ENCODE data around the gene TEKT5. TPM values are rescaled to one million over a fixed set of nuclear protein-coding genes. Genes with fewer than 3 reads are reported as not detected.
A peak's percentile ranks its signal among the peaks of the same experiment; 100 is the strongest.

Gene TEKT5
- total and polyA plus RNA-seq, 9 of the 15 experiments (the other 6 are each of a cell fraction or from before 2014, with no cell fraction given), result 0.10 to 0.19 TPM; not detected in 7

DNA sequence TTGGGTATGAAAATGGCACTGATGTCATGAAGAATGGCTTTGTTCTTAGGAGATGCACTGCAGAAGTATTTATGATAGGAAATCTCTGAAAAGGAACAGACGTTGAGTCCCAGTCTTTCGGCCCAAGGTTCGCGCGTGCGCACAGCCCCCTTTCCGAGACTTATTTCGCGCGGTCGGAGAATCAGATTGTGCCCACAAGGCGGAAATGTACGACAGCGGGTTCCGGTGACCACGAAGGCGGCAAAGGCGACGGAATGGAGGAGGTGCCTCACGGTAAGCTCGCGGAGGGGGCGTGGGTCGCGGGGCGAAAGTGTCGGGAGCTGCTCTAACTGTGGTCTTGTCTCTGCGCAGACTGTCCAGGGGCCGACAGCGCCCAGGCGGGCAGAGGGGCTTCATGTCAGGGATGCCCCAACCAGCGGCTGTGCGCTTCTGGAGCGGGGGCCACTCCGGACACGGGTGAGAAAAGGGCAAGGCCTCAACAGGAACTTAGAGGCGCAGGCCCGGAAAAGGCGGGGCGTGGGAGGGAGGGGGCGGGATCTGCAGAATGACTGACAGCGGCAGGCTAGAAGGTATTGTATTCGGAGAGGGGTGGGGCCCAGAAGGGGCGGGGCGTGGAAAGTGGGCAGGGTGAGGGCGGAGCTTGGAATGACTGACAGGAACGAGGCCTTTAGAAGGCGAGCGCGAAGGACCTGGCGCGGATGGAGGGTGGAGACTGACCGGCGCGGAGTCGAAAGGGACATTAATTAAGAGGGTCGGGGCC is 49.1 kb upstream of the TEKT5 start, which contains the start of gene NUBP1 (continued):
- TF ChIP-seq ZNF639 (CRISPR knock-in tag; conservative IDR thresholded peaks at IDR 0.05 in 1 of 2, IDR thresholded peaks at IDR 0.05 in 1 of 2), result peak in 1 of 2 experiments; percentile 83; a peak in 2 of 4 replicates
- 0 out of 2 replicates have a peak, but pooled peaks have one; percentile 19 for TF ChIP-seq BHLHE40 (IDR thresholded peaks at IDR 0.05; ENCODE audit: low read length)
- TF ChIP-seq EHMT2 (IDR thresholded peaks at IDR 0.05), result no peak
- no peak for TF ChIP-seq RAD21 (CRISPR knock-in tag; conservative IDR thresholded peaks at IDR 0.05 in 1 of 2, IDR thresholded peaks at IDR 0.05 in 1 of 2)
- TF ChIP-seq TCF3 (CRISPR knock-in tag; IDR thresholded peaks at IDR 0.05), result no peak
- no peak for TF ChIP-seq BRF1 (IDR thresholded peaks at IDR 0.05; ENCODE audit: borderline replicate concordance, extremely low read depth, insufficient read length)
- no peak for TF ChIP-seq HLTF (IDR thresholded peaks at IDR 0.05)
- no peak for TF ChIP-seq RFX1 (IDR thresholded peaks at IDR 0.05)
- no peak for TF ChIP-seq ZNF830 (CRISPR knock-in tag; IDR thresholded peaks at IDR 0.05)
- no peak for TF ChIP-seq ZBTB1 (CRISPR knock-in tag; IDR thresholded peaks at IDR 0.05; ENCODE audit: borderline replicate concordance, low read depth)
- TF ChIP-seq ZNF165 (CRISPR knock-in tag; IDR thresholded peaks at IDR 0.05; ENCODE audit: borderline replicate concordance), result no peak
- TF ChIP-seq HMG20B (CRISPR knock-in tag; IDR thresholded peaks at IDR 0.05), result no peak
- no peak for TF ChIP-seq PURB (CRISPR knock-in tag; IDR thresholded peaks at IDR 0.05; ENCODE audit: low read depth)
- no peak for TF ChIP-seq ZFP91 (CRISPR knock-in tag; IDR thresholded peaks at IDR 0.05)
- TF ChIP-seq ZEB2 (IDR thresholded peaks at IDR 0.05), result no peak
- TF ChIP-seq ZHX1 (conservative IDR thresholded peaks at IDR 0.05; ENCODE audit: low read length), result no peak
- TF ChIP-seq TAF7 (tag; IDR thresholded peaks at IDR 0.05), result peak; percentile 85
- TF ChIP-seq BCOR (IDR thresholded peaks at IDR 0.05), result no peak
- no peak for TF ChIP-seq SMARCB1 (IDR thresholded peaks at IDR 0.05; ENCODE audit: insufficient read length, low read depth)
- TF ChIP-seq THRAP3 (IDR thresholded peaks at IDR 0.05; ENCODE audit: borderline replicate concordance), result no peak
- no peak for TF ChIP-seq KAT8 (IDR thresholded peaks at IDR 0.05; ENCODE audit: low read depth)
- TF ChIP-seq MCM3 (IDR thresholded peaks at IDR 0.05), result no peak
- TF ChIP-seq ZKSCAN1 (IDR thresholded peaks at IDR 0.05; ENCODE audit: low read depth, low read length), result 0 out of 2 replicates have a peak, but pooled peaks have one; percentile 29
- 0 out of 2 replicates have a peak, but pooled peaks have one; percentile 40 for TF ChIP-seq ZNF79 (CRISPR knock-in tag; IDR thresholded peaks at IDR 0.05; ENCODE audit: low read depth)
- TF ChIP-seq FOXM1 (IDR thresholded peaks at IDR 0.05; ENCODE audit: low read depth), result no peak
- TF ChIP-seq FOXM1 (CRISPR knock-in tag; IDR thresholded peaks at IDR 0.05; ENCODE audit: low read depth), result no peak
